Measurements from ENCODE around the gene MYOM3.

Gene MYOM3

GRCh38 chr1:24111996-24112779 lies at the start of gene MYOM3:
TSS of gene MYOM3 (minus strand) at chr1:24112135. CDS start at chr1:24108636, 3,499 bp downstream.
- peak; percentile 33 for DNase-seq (ENCODE audit: low read depth)
- TF ChIP-seq CTCF (IDR thresholded peaks at IDR 0.05; ENCODE audit: low read depth, low read length, missing control alignments): peak; percentile 66
- peak within 1 kb of the TSS; percentile 5 for H3K4me3 ChIP-seq (ENCODE audit: low read depth, low read length)
- in situ Hi-C loops (cut with HindIII; ENCODE audit: low sequenced_read_pairs): no loop called here

GRCh38 chr1:24161270-24161669 lies 49.3 kb upstream of the MYOM3 start:
- no peak for DNase-seq (ENCODE audit: low read depth)
- TF ChIP-seq CTCF (IDR thresholded peaks at IDR 0.05; ENCODE audit: low read depth, low read length, missing control alignments): no peak
- in situ Hi-C loops (cut with HindIII; ENCODE audit: low sequenced_read_pairs): no loop called here
- no peak overlapping the region for H3K4me3 ChIP-seq (ENCODE audit: low read depth, low read length)

- in situ Hi-C loops (cut with HindIII; ENCODE audit: low sequenced_read_pairs): no loop called here
- TF ChIP-seq CTCF (IDR thresholded peaks at IDR 0.05; ENCODE audit: low read depth, low read length, missing control alignments): no peak
- no peak overlapping the region for H3K4me3 ChIP-seq (ENCODE audit: low read depth, low read length)
- no peak for DNase-seq (ENCODE audit: low read depth)
These were observed 47.4 kb upstream of the MYOM3 start for GRCh38 chr1:24159366-24159765.

GRCh38 chr1:24157918-24158481 lies 46.1 kb upstream of the MYOM3 start:
- no peak for DNase-seq (ENCODE audit: low read depth)
- in situ Hi-C loops (cut with HindIII; ENCODE audit: low sequenced_read_pairs): no loop called here
- TF ChIP-seq CTCF (IDR thresholded peaks at IDR 0.05; ENCODE audit: low read depth, low read length, missing control alignments): peak; percentile 38
- no peak overlapping the region for H3K4me3 ChIP-seq (ENCODE audit: low read depth, low read length)

- H3K4me3 ChIP-seq (ENCODE audit: low read depth, low read length): no peak overlapping the region
- no peak for DNase-seq (ENCODE audit: low read depth)
- in situ Hi-C loops (cut with HindIII; ENCODE audit: low sequenced_read_pairs): no loop called here
- TF ChIP-seq CTCF (IDR thresholded peaks at IDR 0.05; ENCODE audit: low read depth, low read length, missing control alignments): no peak
These were observed 44.8 kb upstream of the MYOM3 start for GRCh38 chr1:24156542-24157260.

GRCh38 chr1:24155011-24155782 lies 43.3 kb upstream of the MYOM3 start:
- in situ Hi-C loops (cut with HindIII; ENCODE audit: low sequenced_read_pairs): no loop called here
- H3K4me3 ChIP-seq (ENCODE audit: low read depth, low read length): no peak overlapping the region
- TF ChIP-seq CTCF (IDR thresholded peaks at IDR 0.05; ENCODE audit: low read depth, low read length, missing control alignments): peak; percentile 36
- DNase-seq (ENCODE audit: low read depth): no peak
